SH-SY5Y (cell line): ENCODE data around the gene CAMTA1.

Source experiments
- GATA2 ChIP-seq: IDR thresholded peaks from 2 replicates; pipeline ENCODE4 v1.6.1; 2011; ENCODE audit warnings: mild to moderate bottlenecking, low read depth, low read length
- GATA3 ChIP-seq: IDR thresholded peaks from 2 replicates; pipeline ENCODE4 v1.6.1; 2011; ENCODE audit warnings: low read depth, mild to moderate bottlenecking, low read length, moderate library complexity

- no peak for TF ChIP-seq GATA3
- TF ChIP-seq GATA2, result no peak
These were observed 484.3 kb downstream of the CAMTA1 start for GRCh38 chr1:7269525-7269924.
